GM12872 (cell line): ENCODE measurements around the gene PNMA1.
A peak's percentile ranks its signal among the peaks of the same experiment; 100 is the strongest.

Experiments
- TF ChIP-seq, protein P1 (sequence below): IDR thresholded peaks from 3 replicates; pipeline ENCODE4 v1.5.1; 2011; ENCODE audit warnings: low read depth, mild to moderate bottlenecking, low read length, moderate library complexity; ENCODE audit not compliant: insufficient read depth

The PNMA1 gene, protein sequence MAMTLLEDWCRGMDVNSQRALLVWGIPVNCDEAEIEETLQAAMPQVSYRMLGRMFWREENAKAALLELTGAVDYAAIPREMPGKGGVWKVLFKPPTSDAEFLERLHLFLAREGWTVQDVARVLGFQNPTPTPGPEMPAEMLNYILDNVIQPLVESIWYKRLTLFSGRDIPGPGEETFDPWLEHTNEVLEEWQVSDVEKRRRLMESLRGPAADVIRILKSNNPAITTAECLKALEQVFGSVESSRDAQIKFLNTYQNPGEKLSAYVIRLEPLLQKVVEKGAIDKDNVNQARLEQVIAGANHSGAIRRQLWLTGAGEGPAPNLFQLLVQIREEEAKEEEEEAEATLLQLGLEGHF

DNA sequence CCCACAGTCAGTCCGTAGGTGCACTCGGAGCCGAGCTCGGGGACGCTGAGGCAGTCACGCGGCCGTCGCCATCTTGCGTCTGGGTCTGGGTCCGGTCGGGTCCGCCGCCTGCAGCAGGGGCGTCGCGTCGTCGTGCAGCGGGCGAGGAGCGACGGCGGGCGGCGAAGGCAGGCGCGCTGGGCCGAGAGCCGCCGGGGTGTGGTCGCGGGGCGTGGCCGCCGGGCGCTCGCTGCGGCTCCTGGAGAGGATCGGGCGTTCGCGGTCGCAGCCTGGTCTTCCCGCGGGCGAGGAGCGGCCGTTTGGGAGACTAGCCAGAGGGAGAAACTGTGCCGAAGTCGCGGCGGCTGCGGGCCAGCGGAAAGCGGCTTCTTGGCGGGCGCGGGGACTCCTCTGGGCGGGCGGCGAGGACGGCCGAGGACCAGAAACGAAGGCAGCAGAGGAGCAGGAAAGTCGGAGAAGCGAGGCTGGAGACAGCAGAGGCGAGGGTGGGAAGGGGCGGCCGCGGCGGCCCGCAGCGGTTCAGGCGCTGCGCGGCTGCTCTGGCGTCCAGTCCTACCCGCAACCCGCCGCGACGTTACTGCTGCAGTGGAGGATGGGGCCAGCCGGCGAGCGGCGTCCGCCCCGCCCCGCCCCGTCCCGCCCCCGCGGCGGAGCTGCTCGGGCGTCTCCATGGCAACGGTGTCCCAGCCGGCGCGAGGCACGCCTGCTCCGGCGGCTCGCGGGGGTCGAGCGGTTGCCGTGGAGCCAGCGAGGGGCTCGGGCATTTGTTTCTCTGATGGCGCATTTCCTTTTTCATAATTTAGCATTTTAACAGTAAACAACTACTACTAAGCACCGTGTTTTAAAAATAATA lies at the start of gene PNMA1:
PNMA1 (minus strand) TSS at position 582 of the 853 bp plus-strand sequence. CDS start 745 bp downstream, outside the sequence.
- TF ChIP-seq, protein P1, sequence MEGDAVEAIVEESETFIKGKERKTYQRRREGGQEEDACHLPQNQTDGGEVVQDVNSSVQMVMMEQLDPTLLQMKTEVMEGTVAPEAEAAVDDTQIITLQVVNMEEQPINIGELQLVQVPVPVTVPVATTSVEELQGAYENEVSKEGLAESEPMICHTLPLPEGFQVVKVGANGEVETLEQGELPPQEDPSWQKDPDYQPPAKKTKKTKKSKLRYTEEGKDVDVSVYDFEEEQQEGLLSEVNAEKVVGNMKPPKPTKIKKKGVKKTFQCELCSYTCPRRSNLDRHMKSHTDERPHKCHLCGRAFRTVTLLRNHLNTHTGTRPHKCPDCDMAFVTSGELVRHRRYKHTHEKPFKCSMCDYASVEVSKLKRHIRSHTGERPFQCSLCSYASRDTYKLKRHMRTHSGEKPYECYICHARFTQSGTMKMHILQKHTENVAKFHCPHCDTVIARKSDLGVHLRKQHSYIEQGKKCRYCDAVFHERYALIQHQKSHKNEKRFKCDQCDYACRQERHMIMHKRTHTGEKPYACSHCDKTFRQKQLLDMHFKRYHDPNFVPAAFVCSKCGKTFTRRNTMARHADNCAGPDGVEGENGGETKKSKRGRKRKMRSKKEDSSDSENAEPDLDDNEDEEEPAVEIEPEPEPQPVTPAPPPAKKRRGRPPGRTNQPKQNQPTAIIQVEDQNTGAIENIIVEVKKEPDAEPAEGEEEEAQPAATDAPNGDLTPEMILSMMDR = no peak

DNA sequence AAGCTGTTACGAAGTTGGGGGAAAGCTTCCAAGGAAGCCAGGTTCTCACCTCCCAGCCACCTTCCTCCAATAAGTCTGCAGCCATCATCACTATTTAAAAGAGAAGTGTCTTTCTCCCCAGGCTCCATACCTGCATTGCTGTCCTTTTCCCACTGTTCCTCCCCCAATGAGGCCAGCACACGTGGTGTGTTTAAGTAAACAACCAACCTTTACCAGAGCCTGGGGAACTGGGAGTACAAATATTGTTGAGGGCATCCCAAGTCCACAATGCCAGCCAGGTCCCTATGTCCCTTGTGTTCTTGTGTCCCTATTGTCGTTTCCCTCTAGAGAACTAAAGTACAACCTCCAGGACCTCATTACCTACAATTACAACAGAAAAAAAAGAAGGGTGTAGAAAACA lies 49.2 kb upstream of the PNMA1 start:
- TF ChIP-seq, protein P1 = no peak

GRCh38 chr14:73762375-73762822 lies 48.2 kb upstream of the PNMA1 start:
- TF ChIP-seq, protein P1 = no peak

DNA sequence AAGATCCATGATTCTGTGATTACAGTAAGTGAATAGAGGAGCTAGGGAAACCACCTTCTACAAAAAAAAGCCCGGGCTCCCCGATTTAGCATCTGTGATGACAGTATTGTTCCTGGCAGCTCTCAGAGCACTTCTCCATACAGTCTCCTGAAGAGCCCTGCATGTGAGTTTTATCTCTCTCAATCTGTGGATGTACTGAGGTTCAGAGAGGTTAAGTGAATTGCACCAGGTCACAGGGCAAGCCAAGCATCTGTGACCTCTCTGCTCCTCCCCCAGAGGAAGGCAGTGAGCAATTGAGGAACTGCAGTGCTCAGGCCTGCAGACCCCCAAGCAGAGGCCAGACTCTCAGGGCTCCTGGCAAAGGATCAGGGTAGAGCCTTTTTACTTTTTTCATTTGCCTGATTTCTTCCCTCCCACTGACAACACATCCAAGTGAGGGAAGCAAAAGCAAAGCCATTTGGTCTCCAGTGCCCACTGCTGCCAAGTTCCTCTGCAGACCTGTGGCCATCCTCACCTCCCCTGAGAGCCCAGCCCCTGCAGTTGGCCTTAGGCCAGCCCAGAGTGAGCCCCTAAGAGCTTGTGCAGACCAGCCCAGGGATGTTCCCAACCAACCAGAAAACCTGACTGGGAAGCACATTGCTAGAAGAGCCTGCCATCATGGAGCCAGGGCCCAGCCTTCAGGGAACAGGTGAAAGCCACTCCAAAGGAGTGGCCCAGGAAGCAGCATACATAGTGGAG lies 47.6 kb upstream of the PNMA1 start:
- TF ChIP-seq, protein P1 = no peak

GRCh38 chr14:73760598-73761586 lies 46.7 kb upstream of the PNMA1 start:
- TF ChIP-seq, protein P1 = no peak

DNA sequence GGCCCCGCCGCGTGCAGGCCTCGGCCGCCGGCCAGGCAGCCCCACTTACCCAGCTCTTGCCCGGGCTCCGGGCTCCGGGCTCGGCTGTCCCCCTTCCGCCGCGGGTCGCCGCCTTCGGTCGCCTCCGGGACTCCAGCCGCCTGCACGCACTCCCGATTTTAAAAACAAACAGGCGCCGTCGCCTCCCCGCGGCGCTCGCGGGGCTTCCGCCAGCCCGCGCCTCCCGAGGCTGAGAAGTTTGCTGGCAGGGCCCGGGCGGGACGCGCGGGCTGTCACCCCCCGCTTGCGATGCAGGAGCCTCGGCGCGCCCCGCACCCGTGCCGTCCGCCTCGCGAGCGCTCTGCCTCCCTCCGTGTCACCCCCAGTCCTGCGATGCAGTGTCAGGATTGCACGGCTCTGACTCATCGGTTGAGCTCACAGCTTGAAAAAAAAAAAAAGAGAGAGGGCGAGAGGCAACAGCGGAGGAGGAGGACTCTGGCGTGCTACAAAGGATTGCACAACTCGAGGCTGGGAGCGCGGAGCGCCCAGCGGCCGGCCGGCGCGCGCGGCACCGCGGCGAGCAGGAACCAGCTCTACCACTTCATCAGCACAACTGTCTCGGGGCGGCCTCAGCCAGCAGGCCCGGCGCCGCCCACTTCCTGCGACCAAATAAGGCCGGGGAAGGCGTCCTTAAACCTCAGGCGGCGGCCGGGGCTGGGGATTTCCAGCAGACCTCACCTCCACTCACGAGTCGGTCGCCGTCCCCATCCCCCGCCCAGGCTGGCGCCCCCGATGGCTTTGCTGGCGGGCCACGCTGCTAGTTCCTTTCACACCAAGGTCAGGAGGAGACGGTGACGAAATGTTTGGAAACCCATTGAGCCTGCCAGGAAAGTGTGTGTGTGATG lies 45.8 kb upstream of the PNMA1 start:
- TF ChIP-seq, protein P1 = 0 out of 3 replicates have a peak, but pooled peaks have one; percentile 2
